Large intestine (tissue), 3 donors: ENCODE results near the gene ATXN3L. TPM values are rescaled to one million over a fixed set of nuclear protein-coding genes. Genes with fewer than 3 reads are reported as not detected.

Experiments used
- DNase-seq, 2 donors: peaks; one replicate each; pipeline versions ENCODE4 v3.0.0 to v3.0.0-alpha.2; 2013
- H3K27ac ChIP-seq: one replicate; pipeline ENCODE4 v1.5.1; 2013; ENCODE audit warnings: low read length
- H3K27me3 ChIP-seq: 2 replicates; pipeline ENCODE4 v1.6.1; 2013; ENCODE audit warnings: low read length; ENCODE audit not compliant: control insufficient read depth, insufficient read depth
- H3K36me3 ChIP-seq: 2 replicates; pipeline ENCODE4 v1.6.1; 2013; ENCODE audit warnings: low read length; ENCODE audit not compliant: control insufficient read depth, insufficient read depth
- H3K4me1 ChIP-seq: one replicate; pipeline ENCODE4 v1.6.1; 2013; ENCODE audit warnings: low read length; ENCODE audit not compliant: control insufficient read depth, insufficient read depth
- H3K4me3 ChIP-seq: one replicate; pipeline ENCODE4 v1.5.1; 2013; ENCODE audit warnings: low read length
- H3K9me3 ChIP-seq: one replicate; pipeline ENCODE4 v1.6.1; 2013; ENCODE audit warnings: mild to moderate bottlenecking, low read depth, low read length, moderate library complexity; ENCODE audit not compliant: control insufficient read depth
- WGBS: methylation state at CpG from one replicate; pipeline ENCODE4 v1.1.5; 2013; ENCODE audit warnings: low lambda C conversion rate; ENCODE audit not compliant: insufficient coverage; 5-methylcytosine and 5-hydroxymethylcytosine counted together
- polyA plus RNA-seq: library from polyadenylated mRNA; unstranded; fragments of 120-200 nt; gene quantifications from one replicate; pipeline ENCODE4 v1.2.1, GENCODE V29; 2013

The ATXN3L gene
- polyA plus RNA-seq, 1 donor: not detected

DNA sequence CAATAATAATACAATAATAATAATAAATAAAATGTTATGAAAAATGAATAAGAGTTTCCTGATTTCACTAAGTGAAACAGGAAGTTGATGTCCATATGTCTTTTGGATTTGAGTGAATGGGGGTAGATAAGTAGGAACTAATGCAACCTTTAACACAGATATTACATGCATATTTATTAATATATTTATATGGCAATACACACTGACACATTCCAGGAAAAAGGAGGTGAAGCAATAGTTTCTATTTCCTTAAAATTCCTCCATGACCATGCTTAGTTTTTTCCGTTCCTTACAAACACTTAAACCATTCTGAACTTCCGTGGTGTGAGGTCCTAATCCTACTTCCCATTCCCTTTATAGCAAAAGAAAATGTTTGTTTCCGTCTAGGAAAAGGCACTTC, 48.3 kb downstream of the ATXN3L start:
- no peak overlapping the region for H3K27ac ChIP-seq
- WGBS: 100% methylated on average over 1 of the region's 3 CpGs
- H3K9me3 ChIP-seq: no peaks in the 10 kb centered on the region
- no peaks in the 10 kb centered on the region for H3K4me1 ChIP-seq
- H3K27me3 ChIP-seq: no peaks in the 10 kb centered on the region
- DNase-seq: no peak
- no peaks in the 10 kb centered on the region for H3K36me3 ChIP-seq
- H3K4me3 ChIP-seq: no peak overlapping the region

DNA sequence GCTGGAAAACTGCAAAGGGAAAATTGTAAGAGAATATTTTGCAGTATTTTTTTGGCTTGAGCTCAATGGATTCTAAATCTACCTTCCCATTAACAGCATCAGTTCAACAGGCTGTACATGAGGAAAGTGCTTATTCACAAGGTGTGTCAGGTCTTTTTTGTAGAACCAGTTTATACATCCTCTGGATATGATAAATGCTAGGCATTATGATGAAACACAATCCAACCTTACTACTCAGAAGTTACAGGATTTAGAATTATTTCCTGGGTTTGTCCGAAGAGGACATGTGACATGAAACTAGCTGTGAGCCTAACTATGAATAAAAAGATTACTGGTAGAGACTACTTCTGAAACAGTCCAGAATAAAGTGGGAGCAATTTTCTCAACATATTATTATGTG, 49.5 kb downstream of the ATXN3L start:
- H3K27me3 ChIP-seq: no peaks in the 10 kb centered on the region
- no peak overlapping the region for H3K27ac ChIP-seq
- no peaks in the 10 kb centered on the region for H3K4me1 ChIP-seq
- no peak overlapping the region for H3K4me3 ChIP-seq
- whole genome bisulfite sequencing: no CpG with 5 or more reads among the region's 1 CpG
- H3K36me3 ChIP-seq: no peaks in the 10 kb centered on the region
- no peaks in the 10 kb centered on the region for H3K9me3 ChIP-seq
- no peak for DNase-seq

DNA sequence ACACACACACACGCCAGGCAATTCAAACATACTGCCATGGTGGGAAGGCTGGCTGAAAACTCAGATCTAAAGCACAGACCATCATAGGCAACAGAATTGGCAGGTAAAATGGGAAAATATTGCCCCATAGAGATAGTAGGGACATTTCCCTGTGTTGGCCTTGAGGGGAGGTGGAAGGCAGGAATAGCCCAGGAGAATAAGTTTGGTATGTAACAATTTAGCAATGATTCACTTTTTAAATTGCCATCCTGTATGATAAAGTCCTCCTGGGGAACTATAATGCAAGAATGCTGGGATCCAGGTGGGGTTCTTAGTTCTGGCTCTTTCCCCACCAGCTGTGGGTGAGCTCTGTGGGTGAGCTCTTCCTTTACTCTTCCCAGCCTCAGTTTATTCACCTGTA, 51.0 kb downstream of the ATXN3L start:
- no peaks in the 10 kb centered on the region for H3K36me3 ChIP-seq
- H3K4me1 ChIP-seq: no peaks in the 10 kb centered on the region
- no peak overlapping the region for H3K27ac ChIP-seq
- no CpG with 5 or more reads among the region's 1 CpG for WGBS
- no peaks in the 10 kb centered on the region for H3K27me3 ChIP-seq
- no peak overlapping the region for H3K4me3 ChIP-seq
- no peak for DNase-seq
- H3K9me3 ChIP-seq: no peaks in the 10 kb centered on the region

Other genes starting within 250 kb of the ATXN3L start
- gene EGFL6, start 249.5 kb upstream of the ATXN3L start, polyA plus RNA-seq: 7.3 TPM